HepG2 (cell line): ENCODE results near the gene ITCH. TPM values are rescaled to one million over a fixed set of nuclear protein-coding genes. Genes with fewer than 3 reads are reported as not detected.

ENCODE experiments used
- ATF2 ChIP-seq: sonication (generic); formaldehyde crosslinking; IDR thresholded peaks from 2 replicates; pipeline ENCODE4 v1.4.0; 2020; ENCODE audit warnings: missing genetic modification reagents
- KLF15 ChIP-seq: sonication (generic); formaldehyde crosslinking; IDR thresholded peaks from 2 replicates; pipeline ENCODE4 v1.8.1; 2023; ENCODE audit warnings: borderline replicate concordance, mild to moderate bottlenecking, inconsistent platforms, missing genetic modification reagents, mixed read lengths
- MEF2D ChIP-seq: sonication (generic); formaldehyde crosslinking; IDR thresholded peaks from 2 replicates; pipeline ENCODE4 v1.5.1; 2020; ENCODE audit warnings: mild to moderate bottlenecking, missing genetic modification reagents
- NFIB ChIP-seq: sonication (generic); formaldehyde crosslinking; IDR thresholded peaks from 2 replicates; pipeline ENCODE4 v1.9.0; 2021; ENCODE audit warnings: missing genetic modification reagents, mild to moderate bottlenecking, borderline replicate concordance
- PLSCR1 ChIP-seq: sonication (generic); formaldehyde crosslinking; IDR thresholded peaks from 2 replicates; pipeline ENCODE4 v1.5.0; 2020; ENCODE audit warnings: missing genetic modification reagents, mild to moderate bottlenecking, borderline replicate concordance
- PRDM10 ChIP-seq: sonication (generic); formaldehyde crosslinking; IDR thresholded peaks from 2 replicates; pipeline ENCODE4 v1.4.0; 2020; ENCODE audit warnings: low read depth, missing genetic modification reagents
- RFX3 ChIP-seq: IDR thresholded peaks from 2 replicates; pipeline ENCODE4 v1.6.1; 2016; ENCODE audit warnings: missing biosample characterization, missing genetic modification reagents
- TGIF2 ChIP-seq: IDR thresholded peaks from 2 replicates; pipeline ENCODE4 v1.6.1; 2016; ENCODE audit warnings: control low read depth, missing compliant biosample characterization
- THAP9 ChIP-seq: sonication (generic); formaldehyde crosslinking; IDR thresholded peaks from 2 replicates; pipeline ENCODE4; 2020; ENCODE audit warnings: missing genetic modification reagents, mild to moderate bottlenecking, borderline replicate concordance
- ZBED4 ChIP-seq: sonication (generic); formaldehyde crosslinking; IDR thresholded peaks from 2 replicates; pipeline ENCODE4 v1.4.0; 2020; ENCODE audit warnings: missing genetic modification reagents, borderline replicate concordance
- ZIK1 ChIP-seq: sonication (generic); formaldehyde crosslinking; IDR thresholded peaks from 2 replicates; pipeline ENCODE4 v1.5.0; 2020; ENCODE audit warnings: mild to moderate bottlenecking, low read depth, missing genetic modification reagents, borderline replicate concordance
- ZNF577 ChIP-seq: sonication (generic); formaldehyde crosslinking; IDR thresholded peaks from 2 replicates; pipeline ENCODE4 v1.4.0; 2020; ENCODE audit warnings: mild to moderate bottlenecking, low read depth, missing genetic modification reagents, borderline replicate concordance
- ZNF589 ChIP-seq: sonication (generic); formaldehyde crosslinking; conservative IDR thresholded peaks from 2 replicates; pipeline ENCODE4 v1.8.0; 2022; ENCODE audit warnings: mild to moderate bottlenecking, moderate library complexity, missing genetic modification reagents
- ZNF644 ChIP-seq: IDR thresholded peaks from 2 replicates; pipeline ENCODE4 v1.6.1; 2016; ENCODE audit warnings: low read depth
- ZNF724P ChIP-seq: sonication (generic); formaldehyde crosslinking; IDR thresholded peaks from 2 replicates; pipeline ENCODE4 v1.8.0; 2022; ENCODE audit warnings: missing genetic modification reagents, borderline replicate concordance
- polyA plus RNA-seq, 8 experiments: library from polyadenylated mRNA; depleted of rRNA in 3 of 8; stranded (reverse) in 7 of 8; unstranded in 1 of 8; fragments of >200 nt; fragmentation: Illumina TruSeq in 4 of 8; extraction: Trizol in 4 of 8; gene quantifications; 2 replicates each; pipeline versions ENCODE4 v1.2.1 to v1.2.3, GENCODE V29; 2011 to 2016; ENCODE audit warnings: low read depth in 4 of 8, missing spikeins in 1 of 8, mixed read lengths in 1 of 8; ENCODE audit not compliant: insufficient read depth in 1 of 8
- total RNA-seq, 5 experiments: library from RNA; depleted of rRNA; stranded (reverse); fragments of >200 nt; fragmentation: Illumina TruSeq; extraction: Trizol; gene quantifications; 2 replicates each; pipeline ENCODE4 v1.2.3, GENCODE V29; 2016; ENCODE audit warnings: low read depth in 1 of 5

ITCH gene
- total and polyA plus RNA-seq, 2 of the 13 experiments (the other 11 are each of a cell fraction or from before 2014, with no cell fraction given), result 20.5 to 112 TPM

GRCh38 chr20:34525709-34526416 is 162.8 kb downstream of the ITCH start (continued):
- peak; percentile 73; the same call in 1 of the 2 replicates for TF ChIP-seq ZBED4
- TF ChIP-seq ZNF577 (CRISPR knock-in tag), result no peak
- peak; percentile 85 for TF ChIP-seq MEF2D (CRISPR knock-in tag)
- peak; percentile 68 for TF ChIP-seq ZNF644 (CRISPR knock-in tag)
- TF ChIP-seq THAP9 (CRISPR knock-in tag), result peak; percentile 84; the same call in 1 of the 2 replicates
- TF ChIP-seq ZNF589 (CRISPR knock-in tag), result peak; percentile 96
- TF ChIP-seq PRDM10, result peak; percentile 83
- peak; percentile 96 for TF ChIP-seq ZNF724P (CRISPR knock-in tag)
- TF ChIP-seq KLF15 (CRISPR knock-in tag), result no peak
- peak; percentile 38 for TF ChIP-seq RFX3 (CRISPR knock-in tag)
- TF ChIP-seq TGIF2 (CRISPR knock-in tag), result peak; percentile 64; the same call in 1 of the 2 replicates
- TF ChIP-seq NFIB (CRISPR knock-in tag), result no peak
- no peak for TF ChIP-seq PLSCR1
- peak; percentile 46; the same call in 1 of the 2 replicates for TF ChIP-seq ATF2 (CRISPR knock-in tag)
- TF ChIP-seq ZIK1, result peak; percentile 81
